ENCODE data around the gene INHBB.

DNA sequence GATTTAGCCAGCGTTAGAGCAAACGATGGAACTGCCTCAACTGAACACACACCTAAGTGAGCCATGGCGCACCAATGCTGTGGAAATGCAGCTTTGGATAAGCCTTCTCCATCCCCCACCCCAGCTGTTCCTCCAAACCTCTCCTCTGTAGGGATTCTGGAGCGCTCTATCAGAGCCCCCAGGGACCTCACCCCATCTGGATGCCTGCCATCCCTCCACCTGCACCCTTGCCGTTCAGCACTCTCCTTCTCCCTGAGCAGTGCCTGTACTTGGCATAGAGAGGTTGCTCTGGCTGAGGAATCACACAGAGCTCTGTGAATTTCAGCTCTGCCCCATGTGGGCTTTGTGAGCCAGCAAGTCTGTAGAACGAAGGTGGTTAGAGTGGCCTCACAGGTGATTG, 42.8 kb upstream of the INHBB start:
- TF ChIP-seq, protein P1, sequence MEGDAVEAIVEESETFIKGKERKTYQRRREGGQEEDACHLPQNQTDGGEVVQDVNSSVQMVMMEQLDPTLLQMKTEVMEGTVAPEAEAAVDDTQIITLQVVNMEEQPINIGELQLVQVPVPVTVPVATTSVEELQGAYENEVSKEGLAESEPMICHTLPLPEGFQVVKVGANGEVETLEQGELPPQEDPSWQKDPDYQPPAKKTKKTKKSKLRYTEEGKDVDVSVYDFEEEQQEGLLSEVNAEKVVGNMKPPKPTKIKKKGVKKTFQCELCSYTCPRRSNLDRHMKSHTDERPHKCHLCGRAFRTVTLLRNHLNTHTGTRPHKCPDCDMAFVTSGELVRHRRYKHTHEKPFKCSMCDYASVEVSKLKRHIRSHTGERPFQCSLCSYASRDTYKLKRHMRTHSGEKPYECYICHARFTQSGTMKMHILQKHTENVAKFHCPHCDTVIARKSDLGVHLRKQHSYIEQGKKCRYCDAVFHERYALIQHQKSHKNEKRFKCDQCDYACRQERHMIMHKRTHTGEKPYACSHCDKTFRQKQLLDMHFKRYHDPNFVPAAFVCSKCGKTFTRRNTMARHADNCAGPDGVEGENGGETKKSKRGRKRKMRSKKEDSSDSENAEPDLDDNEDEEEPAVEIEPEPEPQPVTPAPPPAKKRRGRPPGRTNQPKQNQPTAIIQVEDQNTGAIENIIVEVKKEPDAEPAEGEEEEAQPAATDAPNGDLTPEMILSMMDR (IDR thresholded peaks at IDR 0.05 in 4 of 5, conservative IDR thresholded peaks at IDR 0.05 in 1 of 5), result no peak
- TF ChIP-seq POLR2A (IDR thresholded peaks at IDR 0.05), result no peak

Data from gastrocnemius medialis (tissue), 4 donors.